Smooth muscle cell (in vitro differentiated cells): Measurements from ENCODE around the gene KCTD6. TPM values are rescaled to one million over a fixed set of nuclear protein-coding genes. Genes with fewer than 3 reads are reported as not detected.
A peak's percentile ranks its signal among the peaks of the same experiment; 100 is the strongest.

Experiments
- DNase-seq: peaks from one replicate; lab custom pipeline; 2025; ENCODE audit not compliant: unreplicated experiment; lab: John Stamatoyannopoulos, UW
- H2AFZ ChIP-seq: fragments of 200-600 bp; sonication (generic); 2 replicates; pipeline ENCODE4 v1.6.0; 2016; ENCODE audit warnings: antibody characterized with exemption, low read depth, mild to moderate bottlenecking
- H3F3A ChIP-seq: fragments of 200-600 bp; sonication (generic); 2 replicates; pipeline ENCODE4 v1.6.0; 2017; ENCODE audit warnings: antibody characterized with exemption, low read depth
- H3K27ac ChIP-seq: fragments of 200-600 bp; sonication (generic); 2 replicates; pipeline ENCODE4 v1.5.1; 2016; ENCODE audit warnings: low read depth, mild to moderate bottlenecking
- H3K27me3 ChIP-seq: fragments of 200-600 bp; sonication (generic); 2 replicates; pipeline ENCODE4 v1.6.1; 2016; ENCODE audit warnings: low read depth, mild to moderate bottlenecking
- H3K36me3 ChIP-seq: fragments of 200-600 bp; sonication (generic); 2 replicates; pipeline ENCODE4 v1.5.1; 2016; ENCODE audit warnings: low read depth
- H3K4me1 ChIP-seq: fragments of 200-600 bp; sonication (generic); 2 replicates; pipeline ENCODE4 v1.5.1; 2016; ENCODE audit warnings: low read depth
- H3K4me2 ChIP-seq: fragments of 200-600 bp; sonication (generic); 2 replicates; pipeline ENCODE4 v1.6.0; 2016; ENCODE audit warnings: mild to moderate bottlenecking
- H3K4me3 ChIP-seq: fragments of 200-600 bp; sonication (generic); 2 replicates; pipeline ENCODE4 v1.5.1; 2016; ENCODE audit warnings: mild to moderate bottlenecking
- H3K79me2 ChIP-seq: fragments of 200-600 bp; sonication (generic); 2 replicates; pipeline ENCODE4 v1.6.0; 2016; ENCODE audit warnings: low read depth, mild to moderate bottlenecking
- H3K9ac ChIP-seq: fragments of 200-600 bp; sonication (generic); 2 replicates; pipeline ENCODE4 v1.6.0; 2016; ENCODE audit warnings: low read depth
- H3K9me3 ChIP-seq: fragments of 200-600 bp; sonication (generic); replicated peaks from 2 replicates; pipeline ENCODE4 v1.5.1; 2016; ENCODE audit warnings: low read depth
- H4K20me1 ChIP-seq: fragments of 200-600 bp; sonication (generic); 2 replicates; pipeline ENCODE4 v1.6.0; 2016; ENCODE audit warnings: low read depth
- WGBS: methylation state at CpG from one replicate; pipeline ENCODE4 v1.1.7; 2016; ENCODE audit warnings: low lambda C conversion rate; 5-methylcytosine and 5-hydroxymethylcytosine counted together
- polyA plus RNA-seq: library from polyadenylated mRNA; unstranded; fragments of >200 nt; fragmentation: Nextera tagmentation; extraction: Ambion mirVana; gene quantifications from 2 replicates; pipeline ENCODE4 v1.2.1, GENCODE V29; 2016
- total RNA-seq: library from RNA; depleted of rRNA; stranded (reverse); fragments of >200 nt; gene quantifications from 2 replicates; pipeline ENCODE4 v1.2.3, GENCODE V29; 2014
- TF ChIP-seq, protein P1 (sequence below): fragments of 200-600 bp; sonication (generic); IDR thresholded peaks from 2 replicates; pipeline ENCODE4 v1.5.1; 2017; ENCODE audit warnings: borderline replicate concordance, mild to moderate bottlenecking, antibody characterized with exemption; ENCODE audit not compliant: insufficient read depth, poor library complexity, severe bottlenecking

The KCTD6 gene
- total and polyA plus RNA-seq, 2 experiments from 2014 or later, result 20.9 to 21.4 TPM

DNA sequence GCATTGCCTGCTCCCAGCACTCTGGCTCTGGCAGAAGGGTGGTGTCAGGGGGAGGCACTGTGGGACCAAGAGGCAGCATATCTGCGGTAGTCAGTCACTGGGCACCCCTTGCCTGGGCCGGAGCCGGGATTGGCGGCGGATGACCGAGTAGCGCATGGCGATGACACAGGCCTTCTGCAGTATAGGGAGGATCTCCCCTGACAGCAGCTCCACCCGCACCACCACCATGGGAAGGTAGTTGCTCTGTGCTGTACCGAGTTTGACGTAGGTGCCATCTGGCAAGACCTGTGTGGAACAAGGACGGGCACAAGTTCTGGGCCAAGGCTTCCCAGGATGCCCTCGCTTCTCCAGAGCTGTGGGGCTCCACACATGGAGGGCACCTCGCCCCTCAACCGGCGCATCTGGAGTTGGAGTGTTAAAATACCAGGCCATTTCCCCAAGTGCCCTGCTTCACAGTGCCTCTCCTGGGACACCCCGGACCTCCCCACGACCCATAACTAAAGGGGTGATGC lies 38.5 kb downstream of the KCTD6 start:
- no peaks in the 10 kb centered on the region for H3K79me2 ChIP-seq
- H3K4me3 ChIP-seq, result no peak overlapping the region
- no peaks in the 10 kb centered on the region for H3K36me3 ChIP-seq
- no peaks in the 10 kb centered on the region for H4K20me1 ChIP-seq
- TF ChIP-seq, protein P1, sequence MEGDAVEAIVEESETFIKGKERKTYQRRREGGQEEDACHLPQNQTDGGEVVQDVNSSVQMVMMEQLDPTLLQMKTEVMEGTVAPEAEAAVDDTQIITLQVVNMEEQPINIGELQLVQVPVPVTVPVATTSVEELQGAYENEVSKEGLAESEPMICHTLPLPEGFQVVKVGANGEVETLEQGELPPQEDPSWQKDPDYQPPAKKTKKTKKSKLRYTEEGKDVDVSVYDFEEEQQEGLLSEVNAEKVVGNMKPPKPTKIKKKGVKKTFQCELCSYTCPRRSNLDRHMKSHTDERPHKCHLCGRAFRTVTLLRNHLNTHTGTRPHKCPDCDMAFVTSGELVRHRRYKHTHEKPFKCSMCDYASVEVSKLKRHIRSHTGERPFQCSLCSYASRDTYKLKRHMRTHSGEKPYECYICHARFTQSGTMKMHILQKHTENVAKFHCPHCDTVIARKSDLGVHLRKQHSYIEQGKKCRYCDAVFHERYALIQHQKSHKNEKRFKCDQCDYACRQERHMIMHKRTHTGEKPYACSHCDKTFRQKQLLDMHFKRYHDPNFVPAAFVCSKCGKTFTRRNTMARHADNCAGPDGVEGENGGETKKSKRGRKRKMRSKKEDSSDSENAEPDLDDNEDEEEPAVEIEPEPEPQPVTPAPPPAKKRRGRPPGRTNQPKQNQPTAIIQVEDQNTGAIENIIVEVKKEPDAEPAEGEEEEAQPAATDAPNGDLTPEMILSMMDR, result no peak
- no peak for DNase-seq
- no peak overlapping the region for H3K27ac ChIP-seq
- no peaks in the 10 kb centered on the region for H3K27me3 ChIP-seq
- H3K4me1 ChIP-seq, result no peaks in the 10 kb centered on the region
- H3F3A ChIP-seq, result no peaks in the 10 kb centered on the region
- H3K9me3 ChIP-seq, result no peaks in the 10 kb centered on the region
- no peak overlapping the region for H3K4me2 ChIP-seq
- 94% methylated on average over 17 of the region's 18 CpGs for WGBS
- H3K9ac ChIP-seq, result no peak overlapping the region
- no peak overlapping the region for H2AFZ ChIP-seq

DNA sequence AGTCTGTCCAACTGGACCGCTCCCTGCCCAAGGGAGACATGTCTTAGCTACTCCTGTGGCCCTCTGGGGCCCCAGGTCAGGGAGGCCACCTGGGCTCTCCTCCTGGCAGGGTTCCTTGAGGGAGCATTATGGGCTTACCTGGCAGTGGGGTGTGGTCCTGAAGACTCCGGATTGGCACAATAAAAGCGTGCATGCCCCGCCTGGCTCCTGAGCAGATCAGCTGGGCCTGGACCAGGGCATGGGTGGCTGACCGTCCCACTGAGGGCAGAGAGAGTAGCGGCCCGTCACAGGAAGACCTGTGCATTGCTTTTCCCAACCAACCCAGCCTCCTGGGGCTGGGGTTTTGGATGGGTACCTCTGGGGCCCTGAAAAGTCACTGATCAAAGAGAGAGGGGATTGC lies 39.7 kb downstream of the KCTD6 start:
- no peaks in the 10 kb centered on the region for H3K27me3 ChIP-seq
- H4K20me1 ChIP-seq, result no peaks in the 10 kb centered on the region
- H3K79me2 ChIP-seq, result no peaks in the 10 kb centered on the region
- H3K27ac ChIP-seq, result no peak overlapping the region
- no peak overlapping the region for H3K4me2 ChIP-seq
- no peak for DNase-seq
- no peaks in the 10 kb centered on the region for H3K36me3 ChIP-seq
- no peak overlapping the region for H2AFZ ChIP-seq
- no peaks in the 10 kb centered on the region for H3F3A ChIP-seq
- no peak overlapping the region for H3K9ac ChIP-seq
- 95% methylated on average over 7 of the region's 7 CpGs for WGBS
- no peaks in the 10 kb centered on the region for H3K9me3 ChIP-seq
- peaks cover 8% of the 10 kb centered on the region for H3K4me1 ChIP-seq
- no peak overlapping the region for H3K4me3 ChIP-seq
- TF ChIP-seq, protein P1, result no peak

DNA sequence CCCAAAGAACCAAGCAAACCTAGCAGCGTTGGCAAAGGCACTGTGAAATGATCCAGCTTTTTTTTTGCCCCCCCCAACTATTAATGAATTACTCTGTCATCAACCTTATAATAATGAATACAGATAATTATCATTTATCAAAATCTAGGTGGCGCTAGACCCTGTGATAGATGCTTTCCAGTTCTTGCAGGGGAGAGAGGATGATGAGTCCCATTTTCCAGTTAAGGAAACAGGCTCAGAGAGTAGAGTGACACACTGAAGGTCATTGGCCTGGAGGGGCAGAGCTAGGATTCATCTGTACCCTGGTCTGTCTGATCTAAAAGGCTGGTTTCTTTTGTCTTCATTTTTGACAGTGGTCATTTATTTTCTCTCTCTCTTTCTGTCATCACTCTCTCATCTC lies 40.1 kb downstream of the KCTD6 start:
- Histone ChIP-seq H3K79me2 (no peaks in the 10 kb centered on the region), H3K9me3 (no peaks in the 10 kb centered on the region), H3F3A (no peaks in the 10 kb centered on the region), H3K4me1 (peaks cover 12% of the 10 kb centered on the region), H3K36me3 (no peaks in the 10 kb centered on the region), H3K27me3 (no peaks in the 10 kb centered on the region), H3K4me3 (no peak overlapping the region), H3K4me2 (no peak overlapping the region), H4K20me1 (no peaks in the 10 kb centered on the region), H3K9ac (no peak overlapping the region), H3K27ac (no peak overlapping the region), H2AFZ (no peak overlapping the region)
- 87% methylated on average over 2 of the region's 2 CpGs for whole genome bisulfite sequencing
- no peak for DNase-seq
- TF ChIP-seq, protein P1, result no peak

DNA sequence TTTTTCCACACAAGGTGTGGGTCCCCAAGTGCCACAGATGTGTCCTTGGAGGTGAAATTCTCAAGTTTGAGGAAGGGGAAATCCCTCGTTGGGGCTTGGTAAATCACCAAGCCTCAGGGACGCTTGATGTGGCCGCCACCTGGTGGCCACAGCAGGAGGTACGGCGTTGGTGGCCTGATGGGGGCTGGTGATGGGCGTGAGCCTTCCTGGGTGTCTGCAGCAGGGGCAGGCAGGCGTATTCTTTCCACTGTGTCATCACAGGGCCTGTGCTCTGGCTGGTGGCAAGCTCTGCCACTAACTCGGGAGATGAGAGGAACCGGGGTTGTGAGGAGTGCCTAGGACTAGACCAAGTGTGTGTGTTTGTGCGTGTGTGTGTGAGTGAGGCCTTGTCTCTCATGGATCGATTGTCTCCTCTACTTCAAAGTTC lies 40.9 kb downstream of the KCTD6 start:
- DNase-seq, result peak; percentile 52
- Histone ChIP-seq H3K36me3 (no peaks in the 10 kb centered on the region), H3F3A (no peaks in the 10 kb centered on the region), H3K4me2 (no peak overlapping the region), H3K4me3 (no peak overlapping the region), H2AFZ (no peak overlapping the region), H4K20me1 (no peaks in the 10 kb centered on the region), H3K9ac (no peak overlapping the region), H3K27me3 (no peaks in the 10 kb centered on the region), H3K79me2 (no peaks in the 10 kb centered on the region), H3K27ac (no peak overlapping the region), H3K9me3 (no peaks in the 10 kb centered on the region), H3K4me1 (peaks cover 16% of the 10 kb centered on the region)
- 19% methylated on average over 11 of the region's 11 CpGs for WGBS
- TF ChIP-seq, protein P1, result peak; percentile 93
